Keratinocyte (primary cell): ENCODE measurements around the gene KDR. TPM values are rescaled to one million over a fixed set of nuclear protein-coding genes. Genes with fewer than 3 reads are reported as not detected.

Source experiments
- DNase-seq: peaks from one replicate; pipeline ENCODE4 v3.0.0-alpha.2; 2011; ENCODE audit warnings: low read depth, missing footprints, low spot score
- FAIRE-seq: peaks from 2 replicates; lab custom pipeline; 2011; peaks lifted over from hg19 to GRCh38; lab: Jason Lieb, UNC
- H2AFZ ChIP-seq: 2 replicates; pipeline ENCODE4 v1.6.0; 2012; ENCODE audit warnings: low read length, control low read depth, inconsistent platforms; ENCODE audit not compliant: control insufficient read depth
- H3K27ac ChIP-seq: 2 replicates; pipeline ENCODE4 v1.5.1; 2011; ENCODE audit warnings: low read length; ENCODE audit not compliant: control insufficient read depth, insufficient read depth
- H3K27me3 ChIP-seq: 3 replicates; pipeline ENCODE4 v1.6.0; 2011; ENCODE audit warnings: low read length; ENCODE audit not compliant: control insufficient read depth, insufficient read depth; ENCODE audit errors: extremely low read depth
- H3K36me3 ChIP-seq, 2 experiments: 2 replicates in 1 of 2; 3 replicates in 1 of 2; pipeline ENCODE4 v1.5.1; 2011; ENCODE audit warnings: low read length in 2 of 2, mild to moderate bottlenecking in 1 of 2; ENCODE audit not compliant: control insufficient read depth in 2 of 2, insufficient read depth in 2 of 2; ENCODE audit errors: extremely low read depth in 1 of 2
- H3K4me1 ChIP-seq: 3 replicates; pipeline ENCODE4 v1.5.1; 2011; ENCODE audit warnings: low read length; ENCODE audit not compliant: control insufficient read depth, insufficient read depth; ENCODE audit errors: extremely low read depth
- H3K4me2 ChIP-seq: 3 replicates; pipeline ENCODE4 v1.6.0; 2011; ENCODE audit warnings: low read depth, low read length; ENCODE audit not compliant: control insufficient read depth, insufficient read depth; ENCODE audit errors: extremely low read depth
- H3K4me3 ChIP-seq, 3 experiments: fragments of 200-600 bp in 1 of 3; sonication (generic) in 1 of 3; 2 replicates in 2 of 3; 3 replicates in 1 of 3; pipeline ENCODE4 v1.5.1; 2011 to 2016; ENCODE audit warnings: low read length in 3 of 3, mild to moderate bottlenecking in 3 of 3, control low read depth in 2 of 3, inconsistent platforms in 1 of 3, low read depth in 1 of 3, mixed read lengths in 1 of 3, mixed run types in 1 of 3, moderate library complexity in 1 of 3; ENCODE audit not compliant: control insufficient read depth in 2 of 3, insufficient read depth in 2 of 3; ENCODE audit errors: extremely low read depth in 1 of 3
- H3K79me2 ChIP-seq: 2 replicates; pipeline ENCODE4 v1.6.0; 2012; ENCODE audit warnings: low read length; ENCODE audit not compliant: control insufficient read depth, insufficient read depth
- H3K9ac ChIP-seq: 3 replicates; pipeline ENCODE4 v1.6.0; 2011; ENCODE audit warnings: low read length; ENCODE audit not compliant: control insufficient read depth, insufficient read depth; ENCODE audit errors: extremely low read depth
- H3K9me1 ChIP-seq: 3 replicates; pipeline ENCODE4 v1.6.0; 2011; ENCODE audit warnings: low read length; ENCODE audit not compliant: control insufficient read depth, insufficient read depth; ENCODE audit errors: extremely low read depth
- H3K9me3 ChIP-seq: 2 replicates; pipeline ENCODE4 v1.5.1; 2012; ENCODE audit warnings: low read depth, low read length; ENCODE audit not compliant: control insufficient read depth
- H4K20me1 ChIP-seq: 3 replicates; pipeline ENCODE4 v1.6.0; 2011; ENCODE audit warnings: low read length; ENCODE audit not compliant: control insufficient read depth, insufficient read depth; ENCODE audit errors: extremely low read depth
- EZH2 ChIP-seq: IDR thresholded peaks from one replicate; pipeline ENCODE4 v1.6.1; 2012; ENCODE audit warnings: inconsistent platforms, mild to moderate bottlenecking, low read length, moderate library complexity
- dilution Hi-C: fragments of 300-500 bp; cut with MboI; formaldehyde crosslinking; loops from one replicate; pipeline ENCODE4 v1.7.0; 2020; ENCODE audit warnings: low sequenced_read_pairs; ENCODE audit not compliant: extremely low pct_ligation_motif_present
- polyA plus RNA-seq, 5 experiments: library from polyadenylated mRNA; depleted of rRNA in 3 of 5; stranded (reverse) in 3 of 5; stranded (forward) in 1 of 5; unstranded in 1 of 5; fragments of >200 nt; gene quantifications; 1 replicate in 1 of 5; 2 replicates in 3 of 5; 3 replicates in 1 of 5; pipeline versions ENCODE4 v1.2.1 to v1.2.3, GENCODE V29; 2011 to 2012; ENCODE audit warnings: missing spikeins in 2 of 5, low read depth in 1 of 5, low replicate concordance in 1 of 5
- small RNA-seq, 3 experiments: library from RNA; depleted of rRNA; stranded (forward); fragments of <200 nt; gene quantifications; one replicate each; pipeline ENCODE3, GENCODE V24; 2012; ENCODE audit warnings: low read depth in 3 of 3, low replicate concordance in 1 of 3; ENCODE audit not compliant: insufficient read length in 3 of 3
- TF ChIP-seq, protein P1 (sequence below), 3 experiments: IDR thresholded peaks in 1 of 3; conservative IDR thresholded peaks in 1 of 3; optimal IDR thresholded peaks in 1 of 3; 2 replicates in 2 of 3; 3 replicates in 1 of 3; pipeline versions ENCODE3 to v1.5.1; 2011; ENCODE audit warnings: low read length in 3 of 3, mild to moderate bottlenecking in 3 of 3, moderate library complexity in 2 of 3, control low read depth in 1 of 3, inconsistent platforms in 1 of 3; ENCODE audit not compliant: insufficient read depth in 2 of 3; ENCODE audit errors: extremely low read depth in 1 of 3

Gene KDR
- polyA plus RNA-seq, 1 donor (not counting 4 experiments of a cell fraction or from before 2014, with no cell fraction given): not detected

DNA sequence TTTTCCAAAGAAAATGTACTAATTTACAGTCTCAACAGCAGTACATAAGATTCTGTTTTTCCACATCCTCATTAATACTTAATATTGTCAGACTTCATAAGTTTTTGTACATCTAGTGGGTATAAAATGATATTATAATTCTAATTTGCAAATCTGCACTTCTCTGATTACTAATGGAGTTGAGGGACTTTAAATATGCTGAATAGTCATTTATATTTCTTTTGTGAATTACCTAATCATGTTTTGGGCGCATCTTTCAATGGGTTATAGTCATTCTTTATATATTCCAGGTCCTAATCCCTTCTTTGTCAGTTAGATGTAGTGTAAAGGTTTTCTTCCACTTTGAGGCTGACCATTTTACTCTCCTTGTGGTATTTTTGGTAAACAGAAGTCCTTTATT is 96.1 kb downstream of the KDR start:
- no peaks in the 10 kb centered on the region for H3K9me3 ChIP-seq
- H3K27ac ChIP-seq: no peak overlapping the region
- no peaks in the 10 kb centered on the region for H3K27me3 ChIP-seq
- no peaks in the 10 kb centered on the region for H3K36me3 ChIP-seq
- no peak overlapping the region for H3K4me3 ChIP-seq
- H3K4me2 ChIP-seq: no peak overlapping the region
- DNase-seq (no peak), FAIRE-seq (no peak)
- no peaks in the 10 kb centered on the region for H3K79me2 ChIP-seq
- H3K4me1 ChIP-seq: peaks cover 6% of the 10 kb centered on the region
- H3K9me1 ChIP-seq: no peaks in the 10 kb centered on the region
- TF ChIP-seq, protein P1, sequence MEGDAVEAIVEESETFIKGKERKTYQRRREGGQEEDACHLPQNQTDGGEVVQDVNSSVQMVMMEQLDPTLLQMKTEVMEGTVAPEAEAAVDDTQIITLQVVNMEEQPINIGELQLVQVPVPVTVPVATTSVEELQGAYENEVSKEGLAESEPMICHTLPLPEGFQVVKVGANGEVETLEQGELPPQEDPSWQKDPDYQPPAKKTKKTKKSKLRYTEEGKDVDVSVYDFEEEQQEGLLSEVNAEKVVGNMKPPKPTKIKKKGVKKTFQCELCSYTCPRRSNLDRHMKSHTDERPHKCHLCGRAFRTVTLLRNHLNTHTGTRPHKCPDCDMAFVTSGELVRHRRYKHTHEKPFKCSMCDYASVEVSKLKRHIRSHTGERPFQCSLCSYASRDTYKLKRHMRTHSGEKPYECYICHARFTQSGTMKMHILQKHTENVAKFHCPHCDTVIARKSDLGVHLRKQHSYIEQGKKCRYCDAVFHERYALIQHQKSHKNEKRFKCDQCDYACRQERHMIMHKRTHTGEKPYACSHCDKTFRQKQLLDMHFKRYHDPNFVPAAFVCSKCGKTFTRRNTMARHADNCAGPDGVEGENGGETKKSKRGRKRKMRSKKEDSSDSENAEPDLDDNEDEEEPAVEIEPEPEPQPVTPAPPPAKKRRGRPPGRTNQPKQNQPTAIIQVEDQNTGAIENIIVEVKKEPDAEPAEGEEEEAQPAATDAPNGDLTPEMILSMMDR (optimal IDR thresholded peaks at IDR 0.05 in 1 of 3, IDR thresholded peaks at IDR 0.05 in 1 of 3, conservative IDR thresholded peaks at IDR 0.05 in 1 of 3; ENCODE audit: extremely low read depth in 1 of 3, insufficient read depth in 2 of 3, low read length in 3 of 3): no peak
- TF ChIP-seq EZH2: no peak
- H2AFZ ChIP-seq: no peak overlapping the region
- dilution Hi-C loops: no loop called here
- H4K20me1 ChIP-seq: no peaks in the 10 kb centered on the region
- H3K9ac ChIP-seq: no peak overlapping the region

Small RNA genes lying within 50 kb of the gene (small RNA-seq; reads per million reads assigned to genes)
- 0 reads per million in 3 experiments for gene RN7SL424P
- 0 reads per million in 3 experiments for gene RNU6-410P

Other genes starting within 250 kb of the KDR start
- 7.3 to 15.9 TPM (median 15.6 TPM) in 3 replicates for gene SRD5A3, start 220.6 kb upstream of the KDR start, polyA plus RNA-seq